ENCODE measurements around the gene F7. TPM values are rescaled to one million over a fixed set of nuclear protein-coding genes. Genes with fewer than 3 reads are reported as not detected.

F7 gene
- total RNA-seq, 1 experiment from 2014 or later, result not detected

- intact Hi-C loops (cut with micrococcal nuclease), result no loop called here
- no peak for TF ChIP-seq CTCF (conservative IDR thresholded peaks at IDR 0.05; ENCODE audit: low read depth, low read length)
- no peak for TF ChIP-seq EZH2 (IDR thresholded peaks at IDR 0.05; ENCODE audit: low read length, unreplicated experiment)
- no peak for TF ChIP-seq EZH2phosphoT487 (IDR thresholded peaks at IDR 0.05; ENCODE audit: borderline replicate concordance, low read length)
- no peak overlapping the region for H3K4me2 ChIP-seq (ENCODE audit: low read length)
Observed at GRCh38 chr13:113166681-113167080, 61.1 kb downstream of the F7 start.

GRCh38 chr13:113167155-113167554 lies 61.6 kb downstream of the F7 start:
- intact Hi-C loops (cut with micrococcal nuclease), result no loop called here

More at GRCh38 chr13:113166681-113167080, 61.1 kb downstream of the F7 start:
- POLR2A ChIA-PET (ENCODE audit: unreplicated experiment), result no interaction called here
- Histone ChIP-seq H3F3A (ENCODE audit: low read length, unreplicated experiment) (no peaks in the 10 kb centered on the region), H3K9me2 (replicated peaks; ENCODE audit: low read length) (no peaks in the 10 kb centered on the region), H3K4me1 (ENCODE audit: insufficient read depth, low read length) (no peaks in the 10 kb centered on the region), H3K79me2 (ENCODE audit: low read length) (no peaks in the 10 kb centered on the region), H3K9me3 (ENCODE audit: low read length) (no peaks in the 10 kb centered on the region), H4K20me1 (ENCODE audit: low read length) (no peaks in the 10 kb centered on the region), H3K4me3 (ENCODE audit: low read length) (no peak overlapping the region), H2AFZ (ENCODE audit: low read length) (no peak overlapping the region), H3K36me3 (ENCODE audit: low read depth, low read length) (no peaks in the 10 kb centered on the region), H3K9ac (ENCODE audit: low read length) (no peak overlapping the region), H3K27me3 (ENCODE audit: low read length) (no peaks in the 10 kb centered on the region), H3K27ac (ENCODE audit: low read length) (no peak overlapping the region)
- DNase-seq (no peak), ATAC-seq (no peak)
- BruUV-seq (replicated peaks), result no TSS peak
- CTCF ChIA-PET, result no interaction called here

More at GRCh38 chr13:113167155-113167554, 61.6 kb downstream of the F7 start:
- Histone ChIP-seq H3K79me2 (ENCODE audit: low read length) (no peaks in the 10 kb centered on the region), H3K9me3 (ENCODE audit: low read length) (no peaks in the 10 kb centered on the region), H3K27ac (ENCODE audit: low read length) (no peak overlapping the region), H2AFZ (ENCODE audit: low read length) (no peak overlapping the region), H3K4me3 (ENCODE audit: low read length) (no peak overlapping the region), H3K9ac (ENCODE audit: low read length) (no peak overlapping the region), H3K9me2 (replicated peaks; ENCODE audit: low read length) (no peaks in the 10 kb centered on the region), H3F3A (ENCODE audit: low read length, unreplicated experiment) (no peaks in the 10 kb centered on the region), H3K36me3 (ENCODE audit: low read depth, low read length) (no peaks in the 10 kb centered on the region), H3K4me1 (ENCODE audit: insufficient read depth, low read length) (no peaks in the 10 kb centered on the region), H3K27me3 (ENCODE audit: low read length) (no peaks in the 10 kb centered on the region), H3K4me2 (ENCODE audit: low read length) (no peak overlapping the region), H4K20me1 (ENCODE audit: low read length) (no peaks in the 10 kb centered on the region)
- TF ChIP-seq CTCF (conservative IDR thresholded peaks at IDR 0.05; ENCODE audit: low read depth, low read length), result no peak
- no peak for TF ChIP-seq EZH2 (IDR thresholded peaks at IDR 0.05; ENCODE audit: low read length, unreplicated experiment)
- no peak for TF ChIP-seq EZH2phosphoT487 (IDR thresholded peaks at IDR 0.05; ENCODE audit: borderline replicate concordance, low read length)
- BruUV-seq (replicated peaks), result no TSS peak
- DNase-seq (no peak), ATAC-seq (no peak)
- POLR2A ChIA-PET (ENCODE audit: unreplicated experiment), result no interaction called here
- CTCF ChIA-PET, result no interaction called here

All from PC-3 (cell line).